ENCODE measurements around the gene ZSWIM4.
A peak's percentile ranks its signal among the peaks of the same experiment; 100 is the strongest.
"Not testable (repeated sequence)": the region's sequence is repeated elsewhere in the genome, so short reads cannot be mapped to it uniquely, and the experiment has no call there.

ZSWIM4 gene

DNA sequence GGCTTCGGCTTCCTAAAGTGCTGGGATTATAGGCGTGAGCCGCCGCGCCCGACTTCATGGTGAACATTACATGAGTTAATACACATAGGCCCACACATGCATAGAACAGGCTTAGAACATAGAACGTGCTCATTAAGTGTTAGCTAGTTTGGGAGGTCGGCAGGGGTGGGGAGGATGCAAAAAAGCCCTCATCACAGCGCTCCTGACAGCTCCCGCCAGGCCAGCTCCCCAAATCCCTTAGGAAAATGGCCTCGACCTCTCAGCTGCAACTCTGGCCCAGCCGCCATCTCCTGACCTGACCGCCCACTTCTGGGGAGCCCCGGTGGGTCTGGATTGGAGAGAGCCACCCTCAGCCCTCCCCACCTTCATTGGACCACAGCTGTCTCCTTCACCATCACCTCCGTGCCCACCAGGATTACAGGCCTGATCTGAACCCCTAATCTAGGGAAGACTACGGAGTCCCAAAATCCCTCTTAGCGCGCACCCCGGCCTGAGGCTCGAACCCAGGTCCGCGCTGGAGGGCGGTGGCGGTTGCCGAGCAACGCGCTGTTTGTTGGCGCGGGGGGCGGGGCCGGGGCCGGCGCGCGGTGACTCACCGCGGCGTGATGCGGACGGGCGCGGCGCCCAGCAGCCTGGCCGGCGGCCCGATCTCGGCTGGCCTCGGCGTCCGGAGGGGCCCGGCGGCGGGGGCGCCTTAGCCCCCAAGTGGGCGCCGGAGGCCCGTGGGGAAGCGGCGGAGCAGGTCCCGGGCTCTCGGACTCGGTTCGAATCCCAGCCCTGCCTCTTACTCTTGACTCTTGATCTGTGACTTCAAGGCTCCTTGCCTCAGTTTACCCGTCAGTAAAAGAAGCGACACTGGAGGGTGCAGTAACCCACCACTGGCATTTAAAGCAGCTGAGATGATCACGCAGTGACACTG, 55.0 kb downstream of the ZSWIM4 start:
- DNase-seq (ENCODE audit: low read depth) = no peak

GRCh38 chr19:13850910-13851733, 55.9 kb downstream of the ZSWIM4 start:
- peak; percentile 82 for DNase-seq (ENCODE audit: low read depth)

DNA sequence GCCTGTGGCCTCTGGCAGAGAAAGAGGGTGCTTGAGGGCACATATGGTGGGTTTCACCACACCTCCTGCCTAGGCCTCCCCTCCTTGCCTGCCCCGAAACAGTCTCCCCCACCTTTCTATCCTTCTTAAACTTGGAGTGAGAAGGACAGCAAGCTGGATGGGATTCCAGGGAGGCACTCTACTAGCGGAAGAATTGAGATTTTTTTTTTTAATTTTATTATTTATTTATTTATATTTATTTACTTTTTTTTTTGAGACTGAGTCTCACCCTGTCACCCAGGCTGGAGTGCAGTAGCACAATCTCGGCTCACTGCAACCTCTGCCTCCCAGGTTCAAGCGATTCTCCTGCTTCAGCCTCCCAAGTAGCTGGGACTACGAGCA, 56.5 kb downstream of the ZSWIM4 start:
- DNase-seq (ENCODE audit: low read depth) = not testable (repeated sequence)

DNA sequence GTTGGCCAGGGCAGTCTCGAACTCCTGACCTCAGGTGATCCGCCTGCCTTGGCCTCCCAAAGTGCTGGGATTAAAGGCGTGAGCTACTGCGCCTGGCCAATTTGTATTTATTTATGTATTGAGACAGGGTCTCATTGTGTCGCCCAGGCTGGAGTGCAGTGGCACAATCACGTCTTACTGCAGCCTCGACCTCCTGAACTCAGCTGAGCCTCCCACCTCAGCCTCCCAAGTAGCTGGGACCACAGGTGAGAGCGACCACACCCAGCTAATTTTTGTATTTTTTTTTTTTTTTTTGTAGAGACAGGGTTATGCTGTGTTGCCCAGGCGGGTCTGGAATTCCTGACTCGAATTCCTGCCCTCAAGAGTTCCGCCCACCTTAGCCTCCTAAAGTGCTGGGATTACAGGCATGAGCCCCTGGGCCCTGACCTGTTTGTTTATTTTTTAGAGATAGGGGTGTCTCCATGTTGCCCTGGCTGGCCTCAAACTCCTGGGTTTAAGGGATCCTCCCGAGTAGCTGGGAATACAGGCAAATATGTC, 57.0 kb downstream of the ZSWIM4 start:
- not testable (repeated sequence) for DNase-seq (ENCODE audit: low read depth)

DNA sequence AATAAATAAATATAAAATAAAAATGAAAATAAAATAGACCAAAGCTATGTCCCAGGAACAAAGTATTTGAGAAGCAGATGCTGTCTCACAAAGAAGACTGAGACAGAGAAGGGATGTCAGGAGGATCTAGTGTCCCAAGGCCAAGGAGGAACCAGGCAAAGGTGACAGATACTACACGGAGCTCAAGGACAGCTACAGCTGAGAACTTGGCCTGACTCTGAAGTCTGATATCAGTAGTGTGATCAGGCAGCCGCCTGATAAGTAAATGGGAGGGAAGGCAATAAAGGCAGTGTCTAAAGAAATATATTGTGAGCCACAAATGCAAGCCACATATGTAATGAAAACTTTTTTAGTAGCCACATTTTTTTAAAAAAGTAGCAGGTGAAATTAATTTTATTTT, 61.3 kb downstream of the ZSWIM4 start:
- no peak for DNase-seq (ENCODE audit: low read depth)

GRCh38 chr19:13859361-13859880, 64.2 kb downstream of the ZSWIM4 start:
- no peak for DNase-seq (ENCODE audit: low read depth)

DNA sequence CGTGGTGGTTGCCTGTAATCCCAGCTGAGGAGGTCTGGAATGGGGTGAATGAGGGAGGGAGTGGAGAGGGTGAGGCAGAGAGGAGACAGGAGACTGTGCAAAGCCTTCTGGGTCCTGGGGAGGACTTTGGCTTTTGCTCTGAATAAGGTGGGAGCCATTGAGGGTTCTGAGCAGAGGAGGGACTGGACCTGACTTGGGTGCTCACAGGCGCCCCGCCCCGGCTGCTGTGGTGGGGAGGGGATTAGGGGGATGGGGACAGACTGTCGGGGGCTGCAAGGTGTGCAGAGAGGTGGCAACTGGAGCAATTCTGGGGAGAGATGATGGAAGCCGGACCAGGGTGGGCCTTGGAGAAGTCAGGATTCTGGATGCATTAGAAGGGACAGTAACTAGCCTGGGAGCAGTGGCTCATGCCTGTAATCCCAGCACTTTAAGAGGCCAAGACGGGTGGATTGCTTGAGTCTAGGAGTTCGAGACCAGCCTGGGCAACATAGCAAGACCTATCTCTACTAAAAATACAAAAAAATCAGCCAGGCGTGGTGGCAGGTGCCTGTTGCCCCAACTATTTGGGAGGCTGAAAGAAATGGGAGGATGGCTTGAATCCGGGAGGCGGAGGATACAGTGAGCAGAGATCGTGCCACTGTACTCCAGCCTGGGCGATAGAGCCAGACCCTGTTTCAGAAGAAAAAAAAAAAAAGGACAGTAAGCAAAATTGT, 65.6 kb downstream of the ZSWIM4 start:
- DNase-seq (ENCODE audit: low read depth) = no peak

- DNase-seq (ENCODE audit: low read depth) = no peak
Observed at GRCh38 chr19:13861392-13861713, 66.1 kb downstream of the ZSWIM4 start.

GRCh38 chr19:13861714-13862531, 66.7 kb downstream of the ZSWIM4 start:
- peak; percentile 77 for DNase-seq (ENCODE audit: low read depth)

DNA sequence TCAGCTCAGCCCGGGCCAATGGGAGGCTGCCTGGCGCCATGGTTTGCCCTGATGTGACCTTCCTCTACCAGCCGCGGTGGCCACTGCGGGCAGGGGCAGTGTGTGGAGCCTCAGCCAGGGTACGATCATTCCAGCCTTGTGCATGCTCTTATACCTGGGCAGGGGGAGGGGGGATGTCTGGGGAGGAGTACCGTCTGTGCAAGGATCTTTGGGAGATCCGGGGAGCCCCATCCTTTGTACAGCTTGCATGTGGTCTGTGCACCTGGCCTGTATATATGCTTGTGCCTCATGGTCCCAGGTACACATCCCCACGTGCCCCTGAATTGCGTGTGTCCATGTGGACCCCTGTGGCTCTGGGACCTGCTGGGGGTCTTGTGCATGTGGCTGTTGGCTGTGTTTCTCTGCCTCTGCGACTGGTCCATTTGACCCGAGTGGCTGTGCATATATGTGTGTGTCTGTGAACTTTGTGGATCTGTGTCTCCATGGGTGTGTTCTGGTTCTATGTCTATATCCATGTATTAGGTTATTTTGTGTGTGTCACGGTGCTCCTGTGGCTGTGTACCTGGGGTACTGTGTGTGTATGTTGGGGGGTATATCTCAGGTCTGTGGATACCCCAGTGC, 68.9 kb downstream of the ZSWIM4 start:
- DNase-seq (ENCODE audit: low read depth) = no peak

DNA sequence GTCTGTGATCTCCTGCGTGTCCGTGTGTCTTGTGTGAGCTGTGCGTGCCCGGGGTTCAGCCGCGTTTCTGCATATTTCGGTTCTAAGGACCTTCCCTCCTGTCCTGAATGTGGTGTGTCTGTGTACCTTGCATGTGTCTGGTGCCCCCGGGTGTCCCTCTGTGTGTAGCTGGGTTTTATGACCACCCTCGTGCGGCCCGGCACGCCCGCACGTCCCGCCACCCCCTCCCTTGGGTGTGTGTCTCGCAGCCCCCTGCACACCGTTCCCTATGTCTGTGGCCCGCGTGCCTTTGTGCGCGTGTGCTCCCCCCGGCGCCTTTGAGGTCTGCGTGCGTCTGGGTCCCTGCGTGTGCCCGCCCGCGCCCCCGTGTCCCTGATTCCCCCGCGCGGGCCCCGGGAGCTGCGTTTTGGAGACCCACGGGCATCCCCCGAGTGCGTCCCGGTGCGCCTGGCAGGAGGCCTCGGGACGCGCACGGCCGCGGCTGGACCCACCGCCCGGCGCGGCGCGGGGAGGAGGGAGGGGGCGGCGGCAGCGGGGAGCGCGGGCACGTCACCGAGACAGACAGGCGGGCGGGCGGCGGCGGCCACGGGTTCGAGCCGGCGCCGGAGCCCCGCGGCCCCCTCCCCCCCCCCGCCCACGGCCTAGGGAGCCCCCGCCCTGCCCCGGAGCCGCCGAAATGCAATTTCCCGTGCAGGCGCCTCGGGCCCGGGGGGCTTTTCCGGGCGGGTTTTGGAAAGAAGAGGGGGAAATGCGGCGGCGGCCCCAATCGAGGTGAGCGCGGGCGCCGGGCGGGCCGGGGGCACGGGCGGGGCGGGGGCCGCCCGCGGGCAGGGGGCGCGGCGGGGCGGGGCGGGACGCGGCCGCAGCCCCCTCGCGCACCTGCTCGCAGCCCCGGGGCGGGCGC, 69.7 kb downstream of the ZSWIM4 start:
- DNase-seq (ENCODE audit: low read depth) = no peak

DNA sequence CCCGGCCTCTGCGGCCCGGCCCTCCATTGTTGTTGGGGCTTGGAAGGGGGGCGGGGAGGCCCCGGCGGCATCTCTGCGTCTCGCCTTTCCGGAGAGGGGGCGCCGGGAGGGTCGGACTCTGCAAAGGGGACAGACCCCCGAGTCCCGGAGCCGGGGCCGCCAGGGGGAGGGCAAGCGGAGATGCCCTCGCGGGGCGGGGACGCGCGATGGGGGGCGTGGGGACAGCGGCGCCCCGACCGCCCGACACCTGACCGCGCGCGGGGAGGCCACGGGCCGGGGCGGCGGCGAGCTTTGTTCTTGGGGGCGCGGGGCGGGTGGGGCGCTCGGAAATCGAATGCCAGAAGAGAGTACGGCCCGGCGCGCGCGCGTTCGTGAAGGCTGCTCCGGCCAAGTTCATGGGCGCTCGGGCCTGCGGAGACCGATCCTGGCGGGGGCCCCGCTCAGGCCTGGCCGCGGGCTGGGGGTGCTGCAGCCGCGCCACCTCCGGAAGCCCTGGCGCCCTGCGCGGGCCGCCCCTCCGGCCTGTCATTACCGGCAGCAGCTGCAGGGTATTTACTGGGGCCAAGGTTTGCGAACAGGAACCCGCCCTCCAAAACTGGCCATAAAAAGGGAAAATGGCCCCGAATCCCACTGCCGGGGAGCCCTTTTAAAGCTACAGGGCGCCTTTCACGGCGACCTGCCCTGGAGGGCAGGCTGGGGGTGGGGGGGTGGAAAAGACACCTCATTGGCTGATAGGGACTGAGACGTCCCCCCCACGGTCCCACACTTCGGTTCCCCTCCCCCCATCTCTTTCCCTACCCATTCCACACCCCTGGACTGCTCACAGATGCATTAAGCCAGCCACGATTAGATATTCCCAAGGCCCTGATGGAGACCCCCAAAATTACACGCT, 70.6 kb downstream of the ZSWIM4 start:
- DNase-seq (ENCODE audit: low read depth) = no peak

GRCh38 chr19:13866463-13867046, 71.3 kb downstream of the ZSWIM4 start:
- no peak for DNase-seq (ENCODE audit: low read depth)

DNA sequence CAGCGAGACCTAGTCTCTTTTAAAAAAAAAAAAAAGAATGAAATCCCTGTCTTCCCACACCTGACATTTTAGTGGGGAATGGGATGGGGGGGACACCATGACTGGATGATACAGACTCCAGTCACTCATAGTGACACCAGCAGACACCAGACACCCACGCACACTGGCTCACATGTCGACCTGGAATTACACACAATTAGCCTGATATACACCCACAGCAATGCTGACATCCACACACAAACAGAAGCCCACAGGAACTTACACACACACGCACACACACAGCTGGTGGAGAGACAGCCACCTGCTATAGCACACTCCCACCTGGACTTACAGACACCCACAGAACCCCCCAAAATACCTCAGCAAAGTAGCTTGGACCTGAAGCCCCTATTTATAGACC, 73.4 kb downstream of the ZSWIM4 start:
- no peak for DNase-seq (ENCODE audit: low read depth)

DNA sequence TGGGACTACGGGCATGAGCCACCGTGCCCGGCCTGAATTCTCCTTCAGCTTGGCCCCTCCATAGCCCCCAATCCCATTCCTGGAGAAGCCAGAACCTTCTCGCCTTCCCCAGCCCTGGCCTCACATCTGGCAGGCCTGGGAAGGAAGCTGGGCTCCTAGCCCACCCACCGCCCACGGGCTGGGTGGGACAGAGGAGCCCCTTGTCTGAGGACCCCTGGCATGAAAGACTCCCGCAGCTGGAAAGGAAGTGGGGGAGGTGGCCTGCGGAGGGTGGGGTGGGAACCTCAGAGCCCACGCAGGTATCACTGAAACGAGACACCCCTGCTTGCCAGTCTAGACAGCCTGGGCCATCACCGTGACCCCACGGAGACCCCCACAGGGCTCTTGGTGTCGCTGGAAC, 74.0 kb downstream of the ZSWIM4 start:
- DNase-seq (ENCODE audit: low read depth) = no peak

DNA sequence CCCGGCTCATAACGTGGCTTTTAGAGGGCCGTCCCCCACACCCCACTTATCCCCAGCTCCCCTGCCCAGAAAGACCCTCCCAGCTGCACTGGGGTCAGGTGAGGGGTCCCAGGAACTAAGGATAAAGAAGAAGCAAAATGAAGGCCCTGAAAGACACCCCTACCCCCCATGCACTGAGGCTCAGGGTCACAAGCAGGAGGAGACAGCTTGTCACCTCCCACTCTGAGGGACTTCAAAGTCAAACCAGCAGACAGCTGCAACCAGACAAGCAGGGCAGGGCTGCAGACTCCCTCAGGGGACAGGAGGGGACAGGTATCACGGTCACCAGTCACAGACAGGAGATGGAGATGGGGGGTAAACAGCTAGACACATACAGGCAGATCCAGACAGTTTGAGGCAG, 75.6 kb downstream of the ZSWIM4 start:
- DNase-seq (ENCODE audit: low read depth) = no peak

- DNase-seq (ENCODE audit: low read depth) = no peak
Observed at GRCh38 chr19:13872339-13872694, 77.1 kb downstream of the ZSWIM4 start.

DNA sequence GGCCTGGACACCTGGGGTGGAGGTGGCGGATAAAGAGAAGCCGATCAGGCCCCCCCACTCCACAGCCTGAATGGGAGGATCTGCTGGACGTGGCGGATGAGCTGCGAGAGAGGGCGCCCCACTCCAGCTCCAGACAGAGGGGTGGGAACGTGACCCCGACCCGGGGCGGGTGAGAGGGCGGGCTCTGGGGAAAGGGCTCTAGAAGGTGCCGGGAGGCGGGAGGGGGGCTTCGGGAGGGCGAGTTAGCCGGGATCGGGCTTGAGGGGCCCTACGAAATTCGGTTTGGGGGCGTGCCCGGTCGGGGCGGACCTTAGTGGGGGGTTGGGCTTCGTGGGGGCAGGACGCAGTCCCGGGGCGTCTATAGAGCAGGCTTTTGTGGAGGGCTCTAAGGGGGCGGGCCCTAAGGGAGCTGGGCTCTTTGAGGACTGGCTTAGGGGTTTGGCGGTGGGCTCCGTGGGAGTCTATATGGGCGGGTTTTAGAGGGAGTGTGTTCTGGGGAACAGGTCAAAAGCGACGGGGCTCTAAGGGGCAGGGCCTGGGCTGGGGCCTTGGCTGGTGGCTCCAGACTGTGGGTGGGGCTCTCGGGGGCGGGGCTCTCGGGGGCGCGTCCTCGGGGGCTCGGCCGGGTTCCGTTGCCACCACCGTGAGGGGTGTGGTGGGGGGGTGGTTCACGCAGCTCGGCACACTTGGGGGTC, 77.6 kb downstream of the ZSWIM4 start:
- no peak for DNase-seq (ENCODE audit: low read depth)

Measured in stromal cell of bone marrow (primary cell).